ENCODE measurements around the gene RSU1.

- no peak for TF ChIP-seq CTCF (IDR thresholded peaks at IDR 0.05 in 2 of 3, conservative IDR thresholded peaks at IDR 0.05 in 1 of 3; ENCODE audit: borderline replicate concordance in 1 of 3, insufficient read depth in 1 of 3, low read depth in 2 of 3, low read length in 2 of 3)
- no peak for TF ChIP-seq ATF3 (IDR thresholded peaks at IDR 0.05)
- no peak for TF ChIP-seq POLR2AphosphoS5 (IDR thresholded peaks at IDR 0.05; ENCODE audit: low read depth, low read length)
- TF ChIP-seq POLR2A (IDR thresholded peaks at IDR 0.05; ENCODE audit: borderline replicate concordance, extremely low read depth, insufficient read depth, insufficient read length), result no peak
- TF ChIP-seq CEBPB (IDR thresholded peaks at IDR 0.05; ENCODE audit: low read depth), result no peak
- no peak for TF ChIP-seq RAD21 (IDR thresholded peaks at IDR 0.05; ENCODE audit: low read depth)
- no peak for TF ChIP-seq SP1 (IDR thresholded peaks at IDR 0.05; ENCODE audit: low read depth)
- TF ChIP-seq CBX3 (IDR thresholded peaks at IDR 0.05; ENCODE audit: low read depth), result no peak
- TF ChIP-seq YY1 (IDR thresholded peaks at IDR 0.05; ENCODE audit: extremely low read depth, insufficient replicate concordance, low read depth, low read length), result no peak
- no peak for TF ChIP-seq EZH2phosphoT487 (IDR thresholded peaks at IDR 0.05; ENCODE audit: borderline replicate concordance)
- TF ChIP-seq ZNF274 (IDR thresholded peaks at IDR 0.05; ENCODE audit: low read depth, low read length), result no peak
These were observed 75.7 kb downstream of the RSU1 start for GRCh38 chr10:16741540-16741939.
